Activated naive CD4-positive, alpha-beta T cell treated with Interleukin-2 at 50 U/mL for 16 hours (primary cell): Measurements from ENCODE around the gene ARHGEF28.

Experiments
- DNase-seq: peaks from one replicate; pipeline ENCODE4 v3.0.0-alpha.2; 2020

Gene ARHGEF28

DNA sequence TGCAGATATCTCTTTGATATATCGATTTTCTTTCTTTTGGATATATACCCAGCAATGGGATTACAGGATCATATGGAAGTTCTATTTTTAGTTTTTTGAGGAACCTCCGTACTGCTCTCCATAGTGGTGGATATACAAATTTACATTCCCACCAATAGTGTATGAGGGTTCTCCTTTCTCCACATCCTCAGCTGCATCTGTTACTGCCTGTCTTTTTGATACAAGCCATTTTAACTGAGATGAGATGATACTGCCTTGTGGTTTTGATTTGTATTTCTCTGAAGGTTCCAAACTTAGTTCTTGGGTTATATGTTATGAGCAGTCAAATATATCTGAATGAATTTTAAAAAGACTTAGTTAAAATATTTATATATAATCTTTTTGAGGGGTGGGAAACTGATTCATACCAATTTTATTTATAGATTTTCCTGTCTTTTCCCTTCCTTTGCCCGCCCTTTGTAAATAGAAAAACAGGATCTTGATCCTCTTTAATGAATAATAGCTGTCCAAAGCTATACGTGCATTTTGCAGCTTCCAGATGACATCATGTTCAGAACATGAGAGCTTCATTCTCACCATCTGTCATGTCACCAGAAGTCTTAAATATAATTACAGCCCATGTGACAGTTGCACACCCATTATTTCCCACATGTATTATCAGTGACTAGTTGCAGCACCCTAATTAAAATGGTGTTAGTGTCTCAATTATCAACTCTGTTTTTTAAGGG lies 6.2 kb upstream of the ARHGEF28 start:
- DNase-seq, result no peak

DNA sequence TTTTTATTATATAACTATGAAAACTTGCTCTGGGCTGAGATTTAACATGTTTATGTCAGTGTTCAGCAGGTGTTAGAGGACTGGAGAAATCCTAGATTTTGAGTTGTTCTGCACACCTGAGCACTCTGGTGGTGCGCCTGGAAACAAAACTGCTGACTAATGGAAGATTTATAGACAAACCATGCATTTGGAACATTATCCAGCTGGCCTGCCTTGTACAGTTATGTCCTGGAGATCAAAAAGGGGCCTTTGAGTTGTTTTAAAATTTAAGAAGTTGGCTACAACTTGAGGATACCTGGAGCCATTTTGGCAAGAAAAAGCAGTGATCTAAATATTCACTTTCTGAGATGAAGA lies 5.7 kb upstream of the ARHGEF28 start:
- DNase-seq, result no peak

DNA sequence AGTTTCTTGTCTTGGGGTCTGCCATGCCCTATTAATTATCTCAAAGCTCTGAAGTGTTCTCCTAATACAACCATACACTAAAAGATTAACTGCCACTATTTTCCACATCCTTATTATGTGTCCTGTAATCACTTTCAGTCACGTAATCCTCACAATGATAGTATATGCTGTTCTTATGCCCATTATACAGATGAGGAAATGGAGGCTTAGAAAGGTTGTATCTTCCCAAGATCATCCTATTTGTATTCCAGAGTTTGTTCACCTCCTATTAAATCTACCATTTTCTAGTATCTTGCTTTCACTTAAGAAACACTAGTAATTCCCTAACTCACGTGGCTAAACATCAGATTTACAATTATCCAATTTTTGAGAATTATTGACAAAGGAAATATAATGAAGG lies 2.9 kb upstream of the ARHGEF28 start:
- DNase-seq, result no peak

DNA sequence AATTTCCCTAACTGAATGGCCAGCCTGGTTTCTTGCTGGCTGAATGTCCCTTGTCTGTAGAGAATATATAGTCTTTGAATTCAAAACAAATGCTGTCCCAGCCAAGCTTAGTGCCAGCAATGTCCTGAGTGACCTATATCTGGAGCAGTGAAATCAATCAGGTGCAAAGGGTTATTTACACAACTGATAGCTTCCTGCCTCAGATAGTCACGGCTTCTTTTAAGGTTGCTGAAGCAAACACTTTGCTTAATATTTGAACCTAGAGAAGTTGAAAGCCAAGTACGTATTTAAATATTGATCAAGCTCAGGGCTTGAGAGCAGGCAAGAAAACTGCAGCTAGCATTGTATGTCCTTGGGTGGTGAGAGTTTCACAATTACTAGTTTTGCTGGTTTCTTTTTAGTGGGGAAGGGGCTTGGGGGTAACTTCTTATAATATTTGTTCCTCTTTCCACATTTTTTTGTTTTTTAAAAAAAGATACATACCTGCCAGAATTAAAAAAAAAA lies 2.0 kb upstream of the ARHGEF28 start:
- DNase-seq, result no peak

DNA sequence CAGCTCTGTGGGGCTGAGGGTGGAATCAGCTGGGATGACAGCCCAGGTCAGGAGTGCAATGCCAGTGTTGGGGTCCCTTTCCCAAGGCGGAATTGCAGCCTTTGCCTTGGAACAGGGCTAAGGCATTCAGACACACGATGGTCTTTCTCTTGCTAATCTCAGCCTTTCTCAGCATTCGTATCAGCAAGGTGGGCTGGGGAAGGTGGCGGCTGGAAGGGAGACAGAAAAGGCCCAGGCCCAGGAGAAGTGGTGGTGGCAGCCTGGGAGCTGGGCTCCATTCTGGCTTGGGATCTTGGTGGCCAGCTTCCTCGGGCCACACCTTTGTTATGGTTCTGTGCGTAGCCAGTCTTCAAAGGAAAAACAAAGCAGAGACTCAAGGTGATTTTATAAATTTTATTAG lies 1.1 kb upstream of the ARHGEF28 start:
- DNase-seq, result no peak

DNA sequence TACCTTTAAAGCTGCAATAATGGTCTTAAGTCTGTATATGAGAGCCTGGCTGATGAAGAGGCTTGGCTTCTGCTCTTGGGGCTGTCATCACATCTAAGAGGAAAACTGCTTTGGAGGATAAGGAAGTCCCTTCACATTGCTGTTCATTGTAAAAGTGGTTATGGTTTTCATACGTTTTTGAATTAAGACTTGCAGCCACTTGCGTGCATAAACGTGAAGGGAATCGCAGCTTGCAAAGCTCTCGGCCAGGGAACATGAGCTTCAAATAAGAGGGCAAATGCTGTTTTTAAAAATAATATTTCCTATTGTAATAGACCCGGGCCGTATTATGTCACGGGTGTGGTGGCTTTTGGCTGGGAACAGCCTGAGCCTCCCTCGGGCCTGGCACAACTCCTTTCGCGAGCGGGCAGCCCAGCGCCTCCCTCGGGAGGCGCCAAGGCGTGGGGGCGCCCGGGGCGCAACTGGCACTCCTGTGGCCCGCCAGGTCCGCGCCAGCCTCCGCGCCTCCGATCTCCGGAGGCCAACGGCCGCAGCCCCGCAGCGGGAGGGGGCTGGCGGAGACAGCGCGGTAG lies 538 bp upstream of the ARHGEF28 start:
- no peak for DNase-seq

DNA sequence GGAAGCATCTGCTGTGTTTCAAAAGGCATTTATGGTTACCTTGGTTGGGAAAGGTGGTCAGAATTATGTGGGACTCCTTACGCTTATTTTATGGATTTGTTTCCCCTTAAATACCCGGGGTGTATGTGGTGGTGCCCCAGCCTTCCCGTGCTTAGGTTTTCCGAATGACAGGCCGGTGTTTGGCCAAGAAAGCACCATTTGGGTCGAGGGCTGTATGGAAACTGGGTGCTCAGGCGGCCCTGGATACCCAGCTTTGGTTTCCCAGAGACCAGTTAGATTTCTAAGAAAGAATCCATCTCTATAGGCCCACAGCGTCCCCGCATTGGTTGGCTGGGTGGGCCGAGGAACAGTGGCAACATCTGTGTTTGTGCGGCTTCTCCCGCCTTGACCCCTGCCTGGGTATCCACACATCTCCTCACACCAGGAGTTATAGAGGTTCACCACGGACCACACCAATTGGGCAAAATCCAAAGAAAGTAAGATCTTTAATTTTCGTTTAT lies 868 bp downstream of the ARHGEF28 start:
- DNase-seq, result no peak

DNA sequence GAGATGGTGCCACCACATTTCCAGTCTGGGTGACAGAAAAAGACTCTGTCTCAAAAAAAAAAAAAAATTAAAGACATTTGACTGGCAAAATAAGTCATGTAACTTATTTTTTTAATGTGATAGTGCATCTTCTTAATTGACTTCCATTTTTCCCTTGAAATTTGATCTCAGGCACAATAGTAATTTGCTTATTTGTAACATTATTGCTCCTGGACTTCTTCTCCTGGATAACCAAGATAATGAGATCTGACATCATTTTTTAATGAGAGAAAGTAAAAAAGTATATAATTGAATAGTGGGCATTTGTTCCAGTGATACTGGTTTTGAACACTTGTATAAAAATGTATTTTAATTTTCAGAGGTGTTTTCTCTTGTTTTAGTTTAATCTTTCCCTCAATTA lies 3.5 kb downstream of the ARHGEF28 start:
- DNase-seq, result no peak

DNA sequence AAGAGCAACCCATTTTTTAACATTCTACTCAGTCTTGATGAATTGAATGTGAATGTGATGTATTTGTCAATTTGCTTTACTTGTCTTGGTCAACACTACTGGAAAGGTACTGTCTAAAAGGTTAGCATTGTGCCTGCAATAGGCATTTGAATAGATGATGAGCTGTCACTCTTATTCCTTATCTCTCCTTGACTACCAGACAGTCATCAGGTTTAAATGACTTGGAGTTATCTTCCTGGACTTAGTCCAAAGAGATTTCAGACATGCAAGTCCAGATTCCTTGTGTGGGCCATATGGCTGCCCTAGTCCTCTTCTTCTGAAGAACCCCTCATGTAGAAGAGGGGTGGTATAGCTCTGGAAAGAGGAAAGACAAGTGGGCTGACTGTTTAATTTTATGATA lies 4.8 kb downstream of the ARHGEF28 start:
- DNase-seq, result no peak

DNA sequence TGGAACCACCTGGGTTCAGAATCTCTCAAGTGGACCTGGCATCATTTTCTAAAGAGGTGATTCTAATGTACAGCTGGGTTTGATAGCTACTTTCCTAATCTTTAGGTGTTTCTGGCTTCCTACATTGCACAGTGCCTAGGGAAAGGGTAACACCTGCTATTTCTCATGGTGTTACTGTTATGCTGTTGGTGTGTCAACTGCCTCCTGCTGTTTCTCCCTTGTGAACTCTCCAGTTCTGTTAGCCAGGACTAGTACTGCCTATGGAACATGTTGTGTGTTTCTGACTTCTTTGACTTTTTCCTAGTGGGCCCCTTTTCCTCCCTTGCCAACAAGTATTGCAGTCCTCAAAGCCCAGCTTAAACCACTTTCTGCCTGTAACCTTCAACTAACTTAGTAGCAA lies 5.5 kb downstream of the ARHGEF28 start:
- no peak for DNase-seq

DNA sequence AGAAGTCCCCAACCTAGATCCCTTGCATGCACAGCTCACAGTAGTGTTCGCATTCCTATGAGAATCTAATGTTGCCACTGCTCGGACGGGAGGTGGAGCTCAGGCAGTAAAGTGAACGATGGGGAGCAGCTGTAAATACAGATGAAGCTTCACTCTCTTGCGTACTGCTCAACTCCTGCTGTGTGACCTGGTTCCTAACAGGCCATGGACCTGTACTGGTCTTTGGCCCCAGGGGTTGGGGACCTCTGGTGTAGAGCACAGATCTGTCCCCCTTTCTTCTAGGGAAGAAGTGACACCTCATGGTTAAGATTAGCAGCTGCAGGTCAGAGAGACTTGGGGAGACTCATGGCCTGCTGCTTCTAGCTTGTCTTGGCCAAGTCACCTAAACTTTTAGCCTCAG lies 7.1 kb downstream of the ARHGEF28 start:
- DNase-seq, result no peak

DNA sequence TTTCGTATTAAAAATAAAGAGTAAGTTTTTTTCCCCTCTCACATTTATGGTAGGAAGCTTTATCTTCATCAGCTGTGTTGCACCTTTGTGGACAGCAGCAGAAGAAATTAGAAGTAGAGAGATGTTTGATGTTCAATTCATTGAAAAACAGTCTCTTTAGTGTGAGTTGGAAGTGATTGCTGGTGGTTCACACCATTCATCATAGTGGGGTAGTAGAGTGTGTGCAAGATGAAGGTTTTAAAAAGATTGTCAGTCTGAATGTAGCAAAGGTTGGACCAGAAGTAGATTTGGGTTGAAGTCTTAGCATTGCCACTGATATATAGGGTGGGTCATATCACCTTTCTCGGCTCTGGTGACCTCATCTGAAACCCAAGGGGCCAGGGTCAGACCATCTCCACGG lies 10.4 kb downstream of the ARHGEF28 start:
- no peak for DNase-seq

DNA sequence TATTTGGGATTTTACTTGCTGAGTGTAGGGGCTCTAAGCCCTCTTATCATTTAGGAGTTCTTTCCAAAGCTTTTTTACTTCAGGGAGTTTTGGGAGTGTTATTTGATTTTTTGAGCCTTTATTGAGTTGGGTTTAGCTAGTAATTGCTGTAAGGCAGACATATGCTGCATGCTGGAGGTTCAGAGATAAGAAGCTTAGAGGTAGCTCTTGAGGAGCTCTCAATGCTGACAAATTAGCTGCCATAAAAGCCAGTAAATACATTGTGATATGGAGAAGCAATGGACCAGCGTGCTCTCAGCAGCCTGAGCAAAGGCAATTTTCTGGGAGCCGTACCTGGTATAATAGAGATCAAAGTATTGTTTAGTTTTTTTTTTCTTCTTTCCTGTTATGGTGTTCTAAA lies 11.6 kb downstream of the ARHGEF28 start:
- DNase-seq, result no peak

DNA sequence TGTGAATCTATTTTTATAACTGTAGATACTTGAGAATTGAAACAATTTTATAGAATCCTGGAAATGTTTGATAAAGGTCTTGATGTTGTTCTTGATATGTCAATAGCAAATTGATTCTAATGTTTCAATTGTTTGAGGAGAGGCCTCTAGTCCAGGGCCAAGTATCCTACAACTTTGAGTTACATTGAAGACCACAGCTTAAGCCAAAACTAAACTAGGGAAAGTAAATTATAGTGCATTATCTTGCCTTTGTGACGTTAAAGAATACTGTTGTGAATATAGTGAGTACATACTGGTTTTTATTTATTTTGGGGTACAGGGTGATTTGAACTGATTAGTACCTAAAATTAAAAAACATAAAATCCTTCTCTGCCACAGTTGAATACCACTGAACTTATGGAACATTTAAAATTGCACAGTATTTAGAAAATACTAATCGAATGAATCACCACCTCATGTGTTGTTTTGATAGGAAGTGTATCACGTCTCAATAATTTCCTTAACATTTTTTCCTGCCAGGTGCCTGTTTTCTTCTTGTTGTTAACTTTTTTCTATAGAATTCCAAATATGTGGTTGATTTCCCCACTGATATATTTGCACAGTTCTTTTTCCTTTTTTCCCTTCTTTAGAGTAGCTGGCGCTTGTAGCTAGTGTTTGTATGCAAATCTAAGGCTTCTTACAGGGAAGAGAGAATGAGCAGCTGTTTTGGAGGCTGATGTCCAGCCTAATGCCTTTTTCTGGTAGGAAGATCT lies 12.5 kb downstream of the ARHGEF28 start:
- DNase-seq, result no peak

DNA sequence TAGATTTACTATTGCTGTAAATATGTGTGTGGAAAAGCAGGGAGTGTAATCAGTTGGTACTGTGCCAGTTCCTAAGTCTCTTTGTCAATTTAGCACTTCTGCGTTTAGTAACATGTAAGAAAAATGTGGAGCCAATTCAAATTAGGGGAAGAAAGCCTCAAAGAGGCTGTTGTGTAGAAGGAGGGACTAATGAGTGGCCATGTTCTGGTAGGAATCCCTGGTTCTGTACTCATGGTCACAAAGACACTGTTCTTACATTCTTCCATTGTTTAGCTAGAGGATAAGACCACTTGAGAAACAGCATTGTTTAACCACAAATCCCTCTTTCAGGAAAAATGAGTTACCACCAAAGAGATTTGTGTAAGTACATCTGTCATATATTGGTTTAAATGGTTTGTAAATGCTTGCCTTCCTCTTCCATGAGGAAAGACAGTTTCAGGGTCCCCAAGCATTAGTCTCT lies 14.9 kb downstream of the ARHGEF28 start:
- no peak for DNase-seq

DNA sequence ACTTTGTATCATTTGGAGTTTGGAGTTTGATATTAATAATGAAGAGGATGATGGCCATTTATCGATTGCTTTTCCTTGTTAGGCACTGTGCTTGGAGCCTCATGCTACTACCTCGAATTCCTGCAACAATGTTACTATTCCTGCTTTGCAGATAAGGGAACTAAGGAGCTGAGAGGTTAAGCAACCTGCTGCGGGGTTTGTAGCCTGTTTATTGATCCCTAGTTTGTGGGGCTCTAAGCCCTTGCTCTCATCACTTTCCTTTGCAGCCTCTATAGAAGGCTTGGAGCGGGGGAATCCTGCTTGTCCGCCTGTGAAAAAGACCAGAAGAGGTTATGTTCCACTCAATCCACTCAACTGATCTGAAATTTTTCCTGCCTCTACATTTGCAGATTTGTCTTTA lies 15.8 kb downstream of the ARHGEF28 start:
- DNase-seq, result no peak

DNA sequence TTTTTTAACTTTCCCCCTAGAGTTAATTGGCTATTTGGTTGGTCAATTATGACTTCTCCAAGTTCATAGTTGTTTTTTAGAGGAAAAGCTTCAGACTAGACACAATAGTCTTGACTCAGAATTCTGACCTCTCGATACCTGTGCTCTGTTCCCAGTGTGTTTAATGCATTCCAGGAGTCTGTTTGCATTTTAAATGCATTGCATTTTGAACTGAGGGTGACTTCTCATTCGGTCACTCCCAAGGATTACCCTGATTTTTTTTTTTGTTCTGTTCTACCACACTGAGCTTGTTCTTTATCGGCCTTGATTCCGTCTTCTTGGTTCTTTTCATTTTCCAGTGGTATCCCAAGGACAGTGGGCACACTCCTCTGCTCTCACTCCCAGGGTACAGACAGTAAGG lies 16.3 kb downstream of the ARHGEF28 start:
- DNase-seq, result no peak

DNA sequence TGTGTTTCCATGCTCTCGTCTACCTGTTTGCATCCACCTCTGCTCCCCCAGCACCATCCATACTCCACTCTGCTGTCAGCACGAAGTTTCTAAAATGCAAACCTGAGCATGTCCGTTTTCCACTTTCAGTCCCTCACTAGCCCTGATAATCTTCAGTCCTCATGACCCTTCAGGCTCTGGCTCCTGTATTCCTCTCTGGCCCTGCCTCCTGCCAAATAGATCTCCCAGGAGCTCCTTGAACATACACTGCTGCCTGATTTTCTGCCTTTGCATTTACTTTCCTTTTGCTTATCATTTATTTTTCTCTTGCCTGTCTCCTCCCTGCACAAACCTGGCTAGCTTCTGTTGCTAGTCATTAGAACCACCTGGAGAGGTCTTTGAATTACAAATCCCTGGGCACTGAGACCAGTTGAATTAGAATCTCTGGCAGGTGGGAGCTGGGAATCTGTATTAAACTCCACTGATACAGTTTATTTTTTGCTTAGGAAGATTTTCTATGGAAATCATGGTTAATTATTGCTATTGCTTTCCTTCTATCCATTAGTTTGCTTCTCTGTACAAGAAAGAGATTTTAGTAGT lies 18.5 kb downstream of the ARHGEF28 start:
- DNase-seq, result no peak

DNA sequence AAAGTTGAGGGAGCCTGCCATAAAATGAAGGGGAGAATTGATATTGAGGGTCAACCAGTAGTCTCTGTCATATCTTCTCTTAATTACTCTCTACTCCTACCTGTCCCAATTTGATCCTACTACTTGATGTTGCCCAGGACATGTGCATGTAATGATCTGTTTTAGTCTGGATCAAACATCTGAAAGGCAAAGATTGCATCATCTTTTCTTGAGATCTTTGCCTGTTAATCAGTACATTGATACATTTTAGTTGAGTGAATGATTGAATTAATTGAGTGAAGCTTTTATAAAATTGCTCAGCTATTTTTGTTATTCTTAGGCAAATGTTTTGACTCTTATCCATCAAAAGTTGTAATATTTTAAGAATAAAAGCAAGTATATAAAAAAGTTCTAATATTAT lies 21.7 kb downstream of the ARHGEF28 start:
- DNase-seq, result no peak

DNA sequence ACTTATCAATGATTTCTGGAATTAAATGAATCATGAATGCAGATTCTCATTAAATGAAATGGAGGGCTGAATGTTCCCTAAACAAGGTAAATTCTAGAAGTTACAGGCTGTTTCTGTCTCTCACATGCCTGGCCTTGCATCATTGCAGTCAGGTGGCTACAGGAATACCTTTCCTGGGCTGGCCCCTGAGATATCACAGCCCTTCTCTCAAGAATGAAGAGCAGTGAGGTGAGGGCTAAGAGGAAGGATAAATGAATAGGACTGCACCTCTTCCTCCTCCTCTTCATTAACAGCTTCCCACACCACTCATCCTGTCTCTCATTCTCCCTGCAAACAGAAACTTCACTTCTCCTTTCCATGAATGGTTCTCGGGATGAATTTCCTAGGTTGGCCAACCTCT lies 22.5 kb downstream of the ARHGEF28 start:
- no peak for DNase-seq

DNA sequence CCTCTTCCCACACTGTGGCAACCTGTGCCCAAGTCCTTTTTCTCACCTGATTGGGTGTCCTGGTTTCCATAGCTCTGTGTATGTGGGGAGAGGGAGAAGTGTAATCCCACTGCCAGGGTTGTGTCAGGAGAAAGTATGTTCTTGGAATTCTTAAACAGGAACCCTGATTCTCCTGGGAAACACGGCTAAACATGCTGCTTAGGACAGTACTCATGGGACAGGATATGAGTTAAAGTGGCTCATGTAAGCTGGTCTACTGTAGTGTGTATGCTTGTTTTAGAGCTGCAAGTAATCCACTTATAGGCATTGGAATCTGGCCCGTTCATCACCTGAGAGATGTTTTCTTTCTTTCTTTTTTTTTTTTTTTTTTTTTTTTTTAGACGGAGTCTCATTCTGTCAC lies 23.9 kb downstream of the ARHGEF28 start:
- DNase-seq, result no peak

DNA sequence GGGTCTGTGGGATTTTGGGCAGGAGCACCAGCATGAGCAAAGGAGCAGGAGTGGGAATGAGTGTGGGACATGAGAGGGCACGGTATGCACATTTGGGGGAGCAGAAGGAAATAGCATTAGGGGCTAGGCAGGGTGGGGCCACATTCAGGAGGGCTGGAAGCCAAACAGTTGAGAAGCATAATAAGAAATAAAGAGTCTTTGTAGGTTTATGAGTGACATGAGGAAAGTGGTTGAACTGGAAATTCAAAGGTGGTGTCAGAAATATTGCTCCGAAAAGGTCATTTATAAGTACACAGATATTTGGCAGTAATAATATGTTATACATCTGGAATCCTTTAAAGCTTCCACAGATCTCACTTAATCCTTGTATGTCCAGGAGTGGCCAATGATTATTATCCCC lies 26.4 kb downstream of the ARHGEF28 start:
- no peak for DNase-seq

DNA sequence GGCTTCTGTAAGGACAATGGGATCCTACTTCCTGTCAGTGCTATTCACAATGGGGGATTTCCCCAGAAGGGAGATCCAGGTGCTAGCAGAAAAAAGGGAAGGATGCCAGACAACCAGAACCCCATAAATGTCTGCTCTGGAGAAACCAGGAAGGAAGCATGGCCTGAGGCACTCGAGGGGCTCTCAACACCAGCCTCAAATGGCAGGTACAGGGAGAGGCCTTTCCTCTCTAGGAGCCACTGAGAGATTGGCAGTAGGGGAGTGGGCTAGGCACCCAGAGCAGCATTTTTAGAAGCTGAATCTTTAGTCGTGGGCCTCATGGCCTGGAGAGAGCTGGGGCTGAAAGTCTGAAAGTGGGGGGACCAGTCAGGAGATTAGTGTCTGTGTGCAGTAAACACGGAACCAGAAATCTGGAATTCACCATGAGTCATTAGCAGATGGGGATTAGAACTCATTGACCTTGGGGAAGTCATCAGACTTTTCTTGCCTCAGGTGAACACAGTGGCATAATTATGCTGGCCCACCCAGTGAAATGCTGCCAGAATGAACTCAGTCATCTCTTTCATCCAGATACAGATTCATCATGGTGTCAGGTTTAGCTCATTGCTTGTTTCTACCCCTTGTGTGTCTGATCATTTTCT lies 28.3 kb downstream of the ARHGEF28 start:
- no peak for DNase-seq
